ENCODE results near the gene ATF3. TPM values are rescaled to one million over a fixed set of nuclear protein-coding genes. Genes with fewer than 3 reads are reported as not detected.

The ATF3 gene
- total RNA-seq, 1 experiment from 2014 or later = 39.7 TPM

- in situ Hi-C loops (cut with HindIII; ENCODE audit: low pct_unique_long_range_greater_than_20kb, low sequenced_read_pairs) = no loop called here
- DNase-seq (ENCODE audit: low read depth) = no peak
These were observed 2.8 kb upstream of the ATF3 start for GRCh38 chr1:212605441-212606394.

GRCh38 chr1:212606395-212607205, 2.0 kb upstream of the ATF3 start:
- in situ Hi-C loops (cut with HindIII; ENCODE audit: low pct_unique_long_range_greater_than_20kb, low sequenced_read_pairs) = no loop called here

GRCh38 chr1:212607206-212607912, 1.2 kb upstream of the ATF3 start:
- in situ Hi-C loops (cut with HindIII; ENCODE audit: low pct_unique_long_range_greater_than_20kb, low sequenced_read_pairs) = no loop called here
- DNase-seq (ENCODE audit: low read depth) = no peak

More at GRCh38 chr1:212606395-212607205, 2.0 kb upstream of the ATF3 start:
- no peak for DNase-seq (ENCODE audit: low read depth)

GRCh38 chr1:212607913-212608391, 609 bp upstream of the ATF3 start:
- DNase-seq (ENCODE audit: low read depth) = no peak
- in situ Hi-C loops (cut with HindIII; ENCODE audit: low pct_unique_long_range_greater_than_20kb, low sequenced_read_pairs) = no loop called here

- DNase-seq (ENCODE audit: low read depth) = peak; percentile 42
- in situ Hi-C loops (cut with HindIII; ENCODE audit: low pct_unique_long_range_greater_than_20kb, low sequenced_read_pairs) = no loop called here
These were observed 569 bp downstream of the ATF3 start for GRCh38 chr1:212608959-212609700.

GRCh38 chr1:212609701-212610574, 1.4 kb downstream of the ATF3 start:
- in situ Hi-C loops (cut with HindIII; ENCODE audit: low pct_unique_long_range_greater_than_20kb, low sequenced_read_pairs) = no loop called here
- DNase-seq (ENCODE audit: low read depth) = peak; percentile 40

GRCh38 chr1:212610575-212610967, 2.0 kb downstream of the ATF3 start:
- in situ Hi-C loops (cut with HindIII; ENCODE audit: low pct_unique_long_range_greater_than_20kb, low sequenced_read_pairs) = no loop called here
- no peak for DNase-seq (ENCODE audit: low read depth)

- DNase-seq (ENCODE audit: low read depth) = no peak
- in situ Hi-C loops (cut with HindIII; ENCODE audit: low pct_unique_long_range_greater_than_20kb, low sequenced_read_pairs) = no loop called here
These were observed 2.7 kb downstream of the ATF3 start for GRCh38 chr1:212611000-212611948.

GRCh38 chr1:212612041-212612961, 3.7 kb downstream of the ATF3 start:
- peak; percentile 23 for DNase-seq (ENCODE audit: low read depth)
- in situ Hi-C loops (cut with HindIII; ENCODE audit: low pct_unique_long_range_greater_than_20kb, low sequenced_read_pairs) = no loop called here

- in situ Hi-C loops (cut with HindIII; ENCODE audit: low pct_unique_long_range_greater_than_20kb, low sequenced_read_pairs) = no loop called here
- peak; percentile 31 for DNase-seq (ENCODE audit: low read depth)
These were observed 5.1 kb downstream of the ATF3 start for GRCh38 chr1:212613440-212614335.

- in situ Hi-C loops (cut with HindIII; ENCODE audit: low pct_unique_long_range_greater_than_20kb, low sequenced_read_pairs) = no loop called here
- no peak for DNase-seq (ENCODE audit: low read depth)
These were observed 6.1 kb downstream of the ATF3 start for GRCh38 chr1:212614453-212615200.

GRCh38 chr1:212615201-212615470, 6.6 kb downstream of the ATF3 start:
- in situ Hi-C loops (cut with HindIII; ENCODE audit: low pct_unique_long_range_greater_than_20kb, low sequenced_read_pairs) = no loop called here
- no peak for DNase-seq (ENCODE audit: low read depth)

- peak; percentile 28 for DNase-seq (ENCODE audit: low read depth)
- in situ Hi-C loops (cut with HindIII; ENCODE audit: low pct_unique_long_range_greater_than_20kb, low sequenced_read_pairs) = no loop called here
These were observed 10.1 kb downstream of the ATF3 start for GRCh38 chr1:212618466-212619210.

Data from Caki2 (cell line).